ENCODE measurements around the gene FLT3.

Gene FLT3

GRCh38 chr13:27979765-27980279, 120.6 kb downstream of the FLT3 start:
- H3K9me3 ChIP-seq (ENCODE audit: control insufficient read depth, insufficient read depth, low read depth, low read length): no peaks in the 10 kb centered on the region
- H3K4me3 ChIP-seq (ENCODE audit: low read depth, low read length): no peak overlapping the region
- TF ChIP-seq ZNF350 (tag by site-specific recombination; IDR thresholded peaks at IDR 0.05) (no peak), ZBTB21 (tag by site-specific recombination; IDR thresholded peaks at IDR 0.05) (no peak), IKZF3 (tag by site-specific recombination; IDR thresholded peaks at IDR 0.05) (no peak), ZNF274 (IDR thresholded peaks at IDR 0.05; ENCODE audit: low read length) (no peak), ZNF274 (tag by site-specific recombination; IDR thresholded peaks at IDR 0.05; ENCODE audit: borderline replicate concordance) (no peak), OSR2 (tag by site-specific recombination; IDR thresholded peaks at IDR 0.05) (no peak), ZSCAN5A (tag by site-specific recombination; IDR thresholded peaks at IDR 0.05) (no peak), ZNF239 (tag by site-specific recombination; IDR thresholded peaks at IDR 0.05) (no peak), ZBTB7A (tag by site-specific recombination; IDR thresholded peaks at IDR 0.05; ENCODE audit: low read depth) (no peak)
- TF ChIP-seq, protein P1, sequence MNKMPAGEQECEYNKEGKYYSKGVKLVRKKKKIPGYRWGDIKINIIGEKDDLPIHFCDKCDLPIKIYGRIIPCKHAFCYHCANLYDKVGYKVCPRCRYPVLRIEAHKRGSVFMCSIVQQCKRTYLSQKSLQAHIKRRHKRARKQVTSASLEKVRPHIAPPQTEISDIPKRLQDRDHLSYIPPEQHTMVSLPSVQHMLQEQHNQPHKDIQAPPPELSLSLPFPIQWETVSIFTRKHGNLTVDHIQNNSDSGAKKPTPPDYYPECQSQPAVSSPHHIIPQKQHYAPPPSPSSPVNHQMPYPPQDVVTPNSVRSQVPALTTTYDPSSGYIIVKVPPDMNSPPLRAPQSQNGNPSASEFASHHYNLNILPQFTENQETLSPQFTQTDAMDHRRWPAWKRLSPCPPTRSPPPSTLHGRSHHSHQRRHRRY (tag by site-specific recombination; IDR thresholded peaks at IDR 0.05): no peak
- no peaks in the 10 kb centered on the region for H3K36me3 ChIP-seq (ENCODE audit: control insufficient read depth in 2 of 2, insufficient read depth in 1 of 2, low read length in 2 of 2)
- CTCF ChIA-PET: no interaction called here
- POLR2A ChIA-PET: no interaction called here
- H3K4me1 ChIP-seq (ENCODE audit: control insufficient read depth, insufficient read depth, low read length): no peaks in the 10 kb centered on the region
- H3K27ac ChIP-seq (ENCODE audit: extremely low read depth, low read depth, low read length): no peak overlapping the region

DNA sequence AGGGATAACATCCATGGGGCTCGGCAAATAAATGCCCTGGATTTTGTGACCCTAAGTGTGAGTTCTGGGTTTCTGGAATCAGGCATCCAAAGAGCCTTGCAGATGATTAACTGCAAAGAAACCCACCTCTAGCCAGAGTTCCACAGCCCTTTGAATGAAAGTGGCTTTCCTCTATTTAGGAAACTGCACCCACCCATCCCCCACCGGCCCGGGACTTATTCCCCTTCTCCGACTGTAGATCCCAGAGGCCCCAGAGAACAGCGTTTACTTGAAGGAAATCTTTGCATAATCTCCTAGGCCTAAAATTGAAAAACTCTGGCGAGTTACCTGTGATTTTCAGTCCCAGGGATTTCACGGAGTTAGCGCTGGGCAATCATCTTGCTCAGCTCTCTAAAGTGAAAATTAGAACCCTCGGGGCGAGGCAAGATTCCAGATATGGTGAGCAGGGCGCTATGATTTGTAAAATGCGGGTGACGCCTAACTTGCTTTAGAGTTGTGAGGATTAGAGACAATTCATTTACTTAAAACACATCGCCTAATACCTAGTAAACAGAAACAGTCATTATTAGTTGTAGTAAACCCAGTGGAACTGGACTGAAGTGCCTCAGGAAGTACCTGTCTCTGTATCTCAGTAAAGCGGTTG, 121.3 kb downstream of the FLT3 start:
- no peaks in the 10 kb centered on the region for H3K4me1 ChIP-seq (ENCODE audit: control insufficient read depth, insufficient read depth, low read length)
- POLR2A ChIA-PET: no interaction called here
- no peak overlapping the region for H3K27ac ChIP-seq (ENCODE audit: extremely low read depth, low read depth, low read length)
- no peaks in the 10 kb centered on the region for H3K9me3 ChIP-seq (ENCODE audit: control insufficient read depth, insufficient read depth, low read depth, low read length)
- TF ChIP-seq ZNF146 (tag by site-specific recombination; IDR thresholded peaks at IDR 0.05) (no peak), ZSCAN5A (tag by site-specific recombination; IDR thresholded peaks at IDR 0.05) (no peak), ZNF292 (tag by site-specific recombination; IDR thresholded peaks at IDR 0.05; ENCODE audit: borderline replicate concordance, low read depth) (no peak), ZNF335 (tag by site-specific recombination; conservative IDR thresholded peaks at IDR 0.05) (no peak), ZNF211 (tag by site-specific recombination; IDR thresholded peaks at IDR 0.05; ENCODE audit: low read depth) (no peak), ZNF24 (tag by site-specific recombination; IDR thresholded peaks at IDR 0.05) (no peak), ZBTB6 (tag by site-specific recombination; IDR thresholded peaks at IDR 0.05) (no peak), ZNF2 (tag by site-specific recombination; IDR thresholded peaks at IDR 0.05) (no peak), ZNF488 (tag by site-specific recombination; IDR thresholded peaks at IDR 0.05) (no peak), ZNF169 (tag by site-specific recombination; IDR thresholded peaks at IDR 0.05) (no peak), ZNF223 (tag by site-specific recombination; IDR thresholded peaks at IDR 0.05) (no peak), GLIS2 (tag by site-specific recombination; IDR thresholded peaks at IDR 0.05) (no peak)
- TF ChIP-seq, protein P2, sequence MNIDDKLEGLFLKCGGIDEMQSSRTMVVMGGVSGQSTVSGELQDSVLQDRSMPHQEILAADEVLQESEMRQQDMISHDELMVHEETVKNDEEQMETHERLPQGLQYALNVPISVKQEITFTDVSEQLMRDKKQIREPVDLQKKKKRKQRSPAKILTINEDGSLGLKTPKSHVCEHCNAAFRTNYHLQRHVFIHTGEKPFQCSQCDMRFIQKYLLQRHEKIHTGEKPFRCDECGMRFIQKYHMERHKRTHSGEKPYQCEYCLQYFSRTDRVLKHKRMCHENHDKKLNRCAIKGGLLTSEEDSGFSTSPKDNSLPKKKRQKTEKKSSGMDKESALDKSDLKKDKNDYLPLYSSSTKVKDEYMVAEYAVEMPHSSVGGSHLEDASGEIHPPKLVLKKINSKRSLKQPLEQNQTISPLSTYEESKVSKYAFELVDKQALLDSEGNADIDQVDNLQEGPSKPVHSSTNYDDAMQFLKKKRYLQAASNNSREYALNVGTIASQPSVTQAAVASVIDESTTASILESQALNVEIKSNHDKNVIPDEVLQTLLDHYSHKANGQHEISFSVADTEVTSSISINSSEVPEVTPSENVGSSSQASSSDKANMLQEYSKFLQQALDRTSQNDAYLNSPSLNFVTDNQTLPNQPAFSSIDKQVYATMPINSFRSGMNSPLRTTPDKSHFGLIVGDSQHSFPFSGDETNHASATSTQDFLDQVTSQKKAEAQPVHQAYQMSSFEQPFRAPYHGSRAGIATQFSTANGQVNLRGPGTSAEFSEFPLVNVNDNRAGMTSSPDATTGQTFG (tag by site-specific recombination; IDR thresholded peaks at IDR 0.05; ENCODE audit: borderline replicate concordance): no peak
- no peak overlapping the region for H3K4me3 ChIP-seq (ENCODE audit: low read depth, low read length)
- H3K36me3 ChIP-seq (ENCODE audit: control insufficient read depth in 2 of 2, insufficient read depth in 1 of 2, low read length in 2 of 2): no peaks in the 10 kb centered on the region
- CTCF ChIA-PET: interaction anchor here (0.6 to 1.3 kb wide), 3 partner anchors 19 to 77 kb away, joined by 3 to 4 read pairs (median 3); no protein-coding TSS in a partner anchor
